ENCODE measurements around the gene PAQR8.
"Not testable (repeated sequence)": the region's sequence is repeated elsewhere in the genome, so short reads cannot be mapped to it uniquely, and the experiment has no call there.

PAQR8 gene

GRCh38 chr6:52374247-52374646 lies 12.3 kb downstream of the PAQR8 start:
- DNase-seq: no peak
- Histone ChIP-seq H3K27me3 (replicated peaks; ENCODE audit: control insufficient read depth, insufficient read depth, low read length, poor library complexity, severe bottlenecking) (no peaks in the 10 kb centered on the region), H3K27ac (ENCODE audit: insufficient read depth, low read length, poor library complexity, severe bottlenecking) (no peak overlapping the region), H3K36me3 (ENCODE audit: control insufficient read depth, insufficient read depth, low read length) (peaks cover 3% of the 10 kb centered on the region), H3K4me3 (ENCODE audit: insufficient read depth, low read depth, low read length, poor library complexity, severe bottlenecking) (no peak overlapping the region), H3K4me1 (ENCODE audit: control insufficient read depth, insufficient read depth, low read length, poor library complexity, severe bottlenecking) (peaks cover 27% of the 10 kb centered on the region), H3K9me3 (ENCODE audit: control insufficient read depth, low read length) (no peaks in the 10 kb centered on the region)

- Histone ChIP-seq H3K27me3 (replicated peaks; ENCODE audit: control insufficient read depth, insufficient read depth, low read length, poor library complexity, severe bottlenecking) (no peaks in the 10 kb centered on the region), H3K4me3 (ENCODE audit: insufficient read depth, low read depth, low read length, poor library complexity, severe bottlenecking) (no peak overlapping the region), H3K27ac (ENCODE audit: insufficient read depth, low read length, poor library complexity, severe bottlenecking) (peak overlapping the region; percentile 52), H3K4me1 (ENCODE audit: control insufficient read depth, insufficient read depth, low read length, poor library complexity, severe bottlenecking) (peaks cover 34% of the 10 kb centered on the region), H3K36me3 (ENCODE audit: control insufficient read depth, insufficient read depth, low read length) (no peaks in the 10 kb centered on the region), H3K9me3 (ENCODE audit: control insufficient read depth, low read length) (no peaks in the 10 kb centered on the region)
- DNase-seq: no peak
Measured at GRCh38 chr6:52375780-52376556, 14.0 kb downstream of the PAQR8 start.

GRCh38 chr6:52376763-52377162 lies 14.8 kb downstream of the PAQR8 start:
- Histone ChIP-seq H3K27me3 (replicated peaks; ENCODE audit: control insufficient read depth, insufficient read depth, low read length, poor library complexity, severe bottlenecking) (no peaks in the 10 kb centered on the region), H3K4me1 (ENCODE audit: control insufficient read depth, insufficient read depth, low read length, poor library complexity, severe bottlenecking) (peaks cover 40% of the 10 kb centered on the region), H3K9me3 (ENCODE audit: control insufficient read depth, low read length) (no peaks in the 10 kb centered on the region), H3K36me3 (ENCODE audit: control insufficient read depth, insufficient read depth, low read length) (no peaks in the 10 kb centered on the region), H3K4me3 (ENCODE audit: insufficient read depth, low read depth, low read length, poor library complexity, severe bottlenecking) (no peak overlapping the region), H3K27ac (ENCODE audit: insufficient read depth, low read length, poor library complexity, severe bottlenecking) (no peak overlapping the region)
- DNase-seq: no peak

GRCh38 chr6:52377538-52378221 lies 15.7 kb downstream of the PAQR8 start:
- no peak overlapping the region for H3K4me3 ChIP-seq (ENCODE audit: insufficient read depth, low read depth, low read length, poor library complexity, severe bottlenecking)
- no peak for DNase-seq
- peak overlapping the region; percentile 33 for H3K27ac ChIP-seq (ENCODE audit: insufficient read depth, low read length, poor library complexity, severe bottlenecking)
- H3K9me3 ChIP-seq (ENCODE audit: control insufficient read depth, low read length): no peaks in the 10 kb centered on the region
- no peaks in the 10 kb centered on the region for H3K36me3 ChIP-seq (ENCODE audit: control insufficient read depth, insufficient read depth, low read length)
- peaks cover 40% of the 10 kb centered on the region for H3K4me1 ChIP-seq (ENCODE audit: control insufficient read depth, insufficient read depth, low read length, poor library complexity, severe bottlenecking)
- H3K27me3 ChIP-seq (replicated peaks; ENCODE audit: control insufficient read depth, insufficient read depth, low read length, poor library complexity, severe bottlenecking): no peaks in the 10 kb centered on the region

GRCh38 chr6:52381249-52381648 lies 19.3 kb downstream of the PAQR8 start:
- H3K9me3 ChIP-seq (ENCODE audit: control insufficient read depth, low read length): no peaks in the 10 kb centered on the region
- no peaks in the 10 kb centered on the region for H3K27me3 ChIP-seq (replicated peaks; ENCODE audit: control insufficient read depth, insufficient read depth, low read length, poor library complexity, severe bottlenecking)

GRCh38 chr6:52384145-52384766 lies 22.3 kb downstream of the PAQR8 start:
- Histone ChIP-seq H3K36me3 (ENCODE audit: control insufficient read depth, insufficient read depth, low read length) (no peaks in the 10 kb centered on the region), H3K27me3 (replicated peaks; ENCODE audit: control insufficient read depth, insufficient read depth, low read length, poor library complexity, severe bottlenecking) (no peaks in the 10 kb centered on the region), H3K4me3 (ENCODE audit: insufficient read depth, low read depth, low read length, poor library complexity, severe bottlenecking) (no peak overlapping the region), H3K4me1 (ENCODE audit: control insufficient read depth, insufficient read depth, low read length, poor library complexity, severe bottlenecking) (peaks cover 23% of the 10 kb centered on the region), H3K9me3 (ENCODE audit: control insufficient read depth, low read length) (no peaks in the 10 kb centered on the region), H3K27ac (ENCODE audit: insufficient read depth, low read length, poor library complexity, severe bottlenecking) (no peak overlapping the region)
- no peak for DNase-seq

More at GRCh38 chr6:52381249-52381648, 19.3 kb downstream of the PAQR8 start:
- Histone ChIP-seq H3K4me3 (ENCODE audit: insufficient read depth, low read depth, low read length, poor library complexity, severe bottlenecking) (no peak overlapping the region), H3K36me3 (ENCODE audit: control insufficient read depth, insufficient read depth, low read length) (no peaks in the 10 kb centered on the region), H3K27ac (ENCODE audit: insufficient read depth, low read length, poor library complexity, severe bottlenecking) (no peak overlapping the region), H3K4me1 (ENCODE audit: control insufficient read depth, insufficient read depth, low read length, poor library complexity, severe bottlenecking) (peaks cover 32% of the 10 kb centered on the region)
- DNase-seq: no peak

GRCh38 chr6:52385074-52385473 lies 23.1 kb downstream of the PAQR8 start:
- no peak overlapping the region for H3K27ac ChIP-seq (ENCODE audit: insufficient read depth, low read length, poor library complexity, severe bottlenecking)
- H3K4me1 ChIP-seq (ENCODE audit: control insufficient read depth, insufficient read depth, low read length, poor library complexity, severe bottlenecking): peaks cover 30% of the 10 kb centered on the region
- H3K27me3 ChIP-seq (replicated peaks; ENCODE audit: control insufficient read depth, insufficient read depth, low read length, poor library complexity, severe bottlenecking): no peaks in the 10 kb centered on the region
- no peak overlapping the region for H3K4me3 ChIP-seq (ENCODE audit: insufficient read depth, low read depth, low read length, poor library complexity, severe bottlenecking)
- no peaks in the 10 kb centered on the region for H3K9me3 ChIP-seq (ENCODE audit: control insufficient read depth, low read length)
- no peak for DNase-seq
- no peaks in the 10 kb centered on the region for H3K36me3 ChIP-seq (ENCODE audit: control insufficient read depth, insufficient read depth, low read length)

GRCh38 chr6:52388119-52388518 lies 26.2 kb downstream of the PAQR8 start:
- H3K9me3 ChIP-seq (ENCODE audit: control insufficient read depth, low read length); DNase-seq; H3K27me3 ChIP-seq (replicated peaks; ENCODE audit: control insufficient read depth, insufficient read depth, low read length, poor library complexity, severe bottlenecking); H3K4me3 ChIP-seq (ENCODE audit: insufficient read depth, low read depth, low read length, poor library complexity, severe bottlenecking); H3K27ac ChIP-seq (ENCODE audit: insufficient read depth, low read length, poor library complexity, severe bottlenecking); H3K36me3 ChIP-seq (ENCODE audit: control insufficient read depth, insufficient read depth, low read length): not testable (repeated sequence)
- peaks cover 46% of the 10 kb centered on the region for H3K4me1 ChIP-seq (ENCODE audit: control insufficient read depth, insufficient read depth, low read length, poor library complexity, severe bottlenecking)

GRCh38 chr6:52388790-52389189 lies 26.8 kb downstream of the PAQR8 start:
- Histone ChIP-seq H3K4me3 (ENCODE audit: insufficient read depth, low read depth, low read length, poor library complexity, severe bottlenecking) (no peak overlapping the region), H3K27ac (ENCODE audit: insufficient read depth, low read length, poor library complexity, severe bottlenecking) (peak overlapping the region; percentile 86), H3K9me3 (ENCODE audit: control insufficient read depth, low read length) (no peaks in the 10 kb centered on the region), H3K4me1 (ENCODE audit: control insufficient read depth, insufficient read depth, low read length, poor library complexity, severe bottlenecking) (peaks cover 51% of the 10 kb centered on the region), H3K27me3 (replicated peaks; ENCODE audit: control insufficient read depth, insufficient read depth, low read length, poor library complexity, severe bottlenecking) (no peaks in the 10 kb centered on the region), H3K36me3 (ENCODE audit: control insufficient read depth, insufficient read depth, low read length) (no peaks in the 10 kb centered on the region)
- no peak for DNase-seq

GRCh38 chr6:52389264-52389625 lies 27.3 kb downstream of the PAQR8 start:
- H3K4me3 ChIP-seq (ENCODE audit: insufficient read depth, low read depth, low read length, poor library complexity, severe bottlenecking): no peak overlapping the region
- DNase-seq: no peak
- no peaks in the 10 kb centered on the region for H3K36me3 ChIP-seq (ENCODE audit: control insufficient read depth, insufficient read depth, low read length)
- peaks cover 53% of the 10 kb centered on the region for H3K4me1 ChIP-seq (ENCODE audit: control insufficient read depth, insufficient read depth, low read length, poor library complexity, severe bottlenecking)
- H3K27ac ChIP-seq (ENCODE audit: insufficient read depth, low read length, poor library complexity, severe bottlenecking): peak overlapping the region; percentile 86
- H3K9me3 ChIP-seq (ENCODE audit: control insufficient read depth, low read length): no peaks in the 10 kb centered on the region
- no peaks in the 10 kb centered on the region for H3K27me3 ChIP-seq (replicated peaks; ENCODE audit: control insufficient read depth, insufficient read depth, low read length, poor library complexity, severe bottlenecking)

All from effector memory CD4-positive, alpha-beta T cell (primary cell).